Fibroblast of the aortic adventitia (primary cell): Measurements from ENCODE around the gene PPA2. TPM values are rescaled to one million over a fixed set of nuclear protein-coding genes. Genes with fewer than 3 reads are reported as not detected.

ENCODE experiments used
- DNase-seq: peaks from one replicate; pipeline ENCODE4 v3.0.0-alpha.2; 2010; ENCODE audit warnings: low read depth
- H3K4me3 ChIP-seq: 2 replicates; pipeline ENCODE4 v1.5.1; 2011; ENCODE audit warnings: low read depth, mild to moderate bottlenecking, control low read depth, low read length, moderate library complexity
- CTCF ChIP-seq: IDR thresholded peaks from 2 replicates; pipeline ENCODE4 v1.5.1; 2011; ENCODE audit warnings: mild to moderate bottlenecking, low read length, control low read depth, inconsistent platforms; ENCODE audit not compliant: insufficient read depth
- total RNA-seq: library from RNA; depleted of rRNA; stranded (reverse); fragments of >200 nt; gene quantifications from 2 replicates; pipeline ENCODE4 v1.2.3, GENCODE V29; 2012; ENCODE audit warnings: low replicate concordance

Gene PPA2
- total RNA-seq, result 78.9 and 470 TPM in 2 replicates

GRCh38 chr4:105473324-105474098, at the start of gene PPA2:
TSS of gene PPA2 (minus strand) at chr4:105474062. CDS start at chr4:105474050, 12 bp downstream.
- TF ChIP-seq CTCF, result no peak
- peak within 1 kb of the TSS; percentile 87 for H3K4me3 ChIP-seq
- peak; percentile 88 for DNase-seq

DNA sequence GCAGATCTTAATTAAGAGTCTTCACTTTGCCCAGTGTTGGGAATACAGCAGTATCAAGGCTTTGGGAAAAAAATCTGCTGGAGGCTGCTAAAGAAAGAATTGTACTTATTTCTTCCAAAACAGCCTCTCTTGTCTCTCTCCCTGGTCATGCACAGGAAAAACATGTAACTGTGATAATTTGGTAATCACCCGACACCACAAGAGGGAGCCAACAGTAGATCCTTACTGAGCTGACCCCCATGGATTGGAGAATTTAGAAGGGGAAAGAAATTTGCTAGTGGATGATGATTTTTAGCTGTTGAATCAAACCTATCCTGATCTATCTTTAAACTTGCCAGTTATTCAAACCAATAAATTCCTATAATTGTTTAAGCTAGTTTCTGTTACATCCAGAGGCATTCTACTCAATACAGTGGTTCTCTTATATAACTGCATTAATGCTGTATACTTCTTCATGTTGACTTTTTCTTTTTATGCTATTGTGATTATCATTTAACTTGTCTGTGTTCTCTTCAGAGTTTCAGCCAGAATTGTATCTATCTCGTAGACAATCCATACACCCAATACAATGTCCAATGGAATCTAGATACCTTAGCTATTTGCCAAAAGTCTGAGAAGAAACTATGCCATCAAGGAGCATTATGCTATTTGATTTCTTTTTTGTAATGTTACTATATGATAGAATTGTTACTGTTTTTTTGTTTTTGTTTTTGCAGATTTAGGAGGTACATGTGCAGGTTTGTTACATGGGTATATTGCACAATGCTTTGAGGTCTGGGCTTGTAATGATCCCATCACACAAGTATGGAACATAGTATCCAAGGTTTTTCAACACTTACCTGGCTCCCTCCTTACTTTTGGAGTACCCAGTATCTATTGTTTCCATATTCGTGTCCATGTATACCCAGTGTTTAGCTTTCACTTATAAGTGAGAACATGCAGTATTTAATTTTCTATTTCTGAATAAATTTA, 47.2 kb upstream of the PPA2 start:
- peak; percentile 71 for TF ChIP-seq CTCF
- H3K4me3 ChIP-seq, result no peak overlapping the region
- DNase-seq, result peak; percentile 50

DNA sequence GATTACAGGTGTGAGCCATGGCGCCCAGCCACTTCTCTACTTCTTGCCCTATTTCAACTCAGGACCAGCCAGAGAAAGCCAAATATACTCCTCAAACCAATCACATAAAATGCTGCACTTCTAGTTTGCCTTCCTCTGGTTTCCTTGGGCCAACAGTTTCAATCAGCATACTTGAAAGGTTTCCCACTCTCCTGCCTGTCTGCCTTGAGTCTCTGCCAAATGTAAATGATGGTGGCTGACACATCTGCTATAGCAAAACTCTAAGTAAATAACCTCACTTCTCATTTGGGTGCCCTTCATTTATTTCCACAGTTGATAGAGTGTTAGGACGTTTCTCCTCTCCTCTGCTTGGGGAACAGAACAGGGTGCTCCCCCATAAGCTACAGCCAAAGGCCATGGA, 36.4 kb upstream of the PPA2 start:
- no peak for DNase-seq
- no peak for TF ChIP-seq CTCF
- no peak overlapping the region for H3K4me3 ChIP-seq

DNA sequence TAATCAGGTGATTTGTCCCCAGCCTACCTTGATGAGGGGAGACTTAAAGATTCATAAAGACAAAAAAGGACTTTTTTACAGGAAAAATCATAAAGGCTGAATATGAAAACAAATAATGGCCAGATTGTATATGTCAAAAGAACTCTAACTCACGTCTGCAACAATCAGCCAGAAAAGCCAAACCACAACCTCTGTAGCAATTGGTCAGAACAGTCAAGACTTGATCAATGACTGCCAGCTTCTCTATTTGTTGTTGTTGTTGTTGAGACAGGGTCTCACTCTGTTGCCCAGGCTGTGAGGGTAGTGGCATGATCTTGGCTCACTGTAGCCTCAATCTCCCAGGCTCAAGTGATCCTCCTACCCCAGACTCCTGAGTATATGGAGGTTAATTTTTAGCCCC, 35.9 kb upstream of the PPA2 start:
- DNase-seq, result no peak
- no peak overlapping the region for H3K4me3 ChIP-seq
- TF ChIP-seq CTCF, result no peak

DNA sequence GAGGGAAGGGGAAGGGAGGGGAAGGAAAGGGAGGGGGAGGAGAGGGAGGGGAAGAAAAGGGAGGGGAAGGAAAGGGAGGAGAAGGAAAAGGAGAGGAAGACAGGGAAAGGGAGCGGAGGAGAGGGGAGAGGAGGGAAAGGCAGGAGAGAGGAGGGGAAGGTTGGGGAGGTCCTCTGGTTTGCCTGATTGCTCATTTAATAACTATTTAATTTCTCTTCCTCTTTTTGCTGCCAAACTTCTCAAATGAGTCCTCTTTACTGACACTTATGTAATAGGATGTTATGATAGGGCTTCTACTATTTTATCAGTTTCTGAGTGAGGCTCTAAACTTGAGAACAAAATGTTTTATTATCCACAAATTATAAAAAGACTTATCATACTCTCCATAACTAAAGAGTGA, 35.4 kb upstream of the PPA2 start:
- DNase-seq, result no peak
- H3K4me3 ChIP-seq, result no peak overlapping the region
- TF ChIP-seq CTCF, result no peak

- H3K4me3 ChIP-seq, result no peak overlapping the region
- TF ChIP-seq CTCF, result no peak
- DNase-seq, result no peak
These were observed 30.9 kb upstream of the PPA2 start for GRCh38 chr4:105504744-105505143.
